GM23338 (cell line): ENCODE measurements around the gene ELAVL4.

Experiments used
- ZNF331 ChIP-seq: fragments of 250-450 bp; sonication (Bioruptor Pico); IDR thresholded peaks from 2 replicates; pipeline ENCODE4 v1.5.0; 2020; ENCODE audit warnings: low read depth, mild to moderate bottlenecking, moderate library complexity
- TF ChIP-seq, protein P1 (sequence below), 2 experiments: fragments of 200-600 bp in 1 of 2; sonication (generic) in 1 of 2; conservative IDR thresholded peaks; 2 replicates each; pipeline versions ENCODE4 v1.5.1 to v1.6.1; 2016 to 2017; ENCODE audit warnings: antibody characterized with exemption in 2 of 2, low read depth in 2 of 2, mild to moderate bottlenecking in 2 of 2, moderate library complexity in 1 of 2

DNA sequence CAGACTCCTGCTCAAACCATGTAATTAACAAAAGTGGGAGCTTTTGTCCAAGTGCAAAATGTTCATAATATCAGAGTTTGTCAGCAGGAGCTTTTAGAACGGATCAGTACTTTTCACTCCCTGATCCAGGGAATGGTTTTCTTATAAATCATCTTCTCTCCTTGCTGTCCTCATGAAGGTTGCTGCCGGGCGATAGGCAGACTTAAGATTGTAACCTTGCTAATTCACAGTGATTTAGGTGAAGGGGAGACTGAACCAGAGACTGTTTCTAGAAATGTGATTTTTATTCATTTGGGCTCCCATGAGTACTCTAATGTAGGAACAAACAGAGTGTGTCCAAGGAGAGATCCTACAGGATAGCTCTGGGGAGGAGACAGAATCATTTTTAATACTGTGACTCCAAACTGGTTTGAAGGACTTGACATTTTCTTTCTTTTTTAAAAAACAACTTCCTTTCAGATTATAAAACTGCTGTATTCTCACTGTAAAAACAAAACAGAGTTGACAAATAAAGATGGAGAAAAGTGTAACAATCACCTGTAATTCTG, 23.7 kb downstream of the ELAVL4 start:
- no peak for TF ChIP-seq ZNF331 (CRISPR knock-in tag)
- TF ChIP-seq, protein P1, sequence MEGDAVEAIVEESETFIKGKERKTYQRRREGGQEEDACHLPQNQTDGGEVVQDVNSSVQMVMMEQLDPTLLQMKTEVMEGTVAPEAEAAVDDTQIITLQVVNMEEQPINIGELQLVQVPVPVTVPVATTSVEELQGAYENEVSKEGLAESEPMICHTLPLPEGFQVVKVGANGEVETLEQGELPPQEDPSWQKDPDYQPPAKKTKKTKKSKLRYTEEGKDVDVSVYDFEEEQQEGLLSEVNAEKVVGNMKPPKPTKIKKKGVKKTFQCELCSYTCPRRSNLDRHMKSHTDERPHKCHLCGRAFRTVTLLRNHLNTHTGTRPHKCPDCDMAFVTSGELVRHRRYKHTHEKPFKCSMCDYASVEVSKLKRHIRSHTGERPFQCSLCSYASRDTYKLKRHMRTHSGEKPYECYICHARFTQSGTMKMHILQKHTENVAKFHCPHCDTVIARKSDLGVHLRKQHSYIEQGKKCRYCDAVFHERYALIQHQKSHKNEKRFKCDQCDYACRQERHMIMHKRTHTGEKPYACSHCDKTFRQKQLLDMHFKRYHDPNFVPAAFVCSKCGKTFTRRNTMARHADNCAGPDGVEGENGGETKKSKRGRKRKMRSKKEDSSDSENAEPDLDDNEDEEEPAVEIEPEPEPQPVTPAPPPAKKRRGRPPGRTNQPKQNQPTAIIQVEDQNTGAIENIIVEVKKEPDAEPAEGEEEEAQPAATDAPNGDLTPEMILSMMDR (conservative IDR thresholded peaks at IDR 0.05; ENCODE audit: low read depth in 2 of 2), result no peak
